K562 (cell line): Measurements from ENCODE around the gene FAM174C. TPM values are rescaled to one million over a fixed set of nuclear protein-coding genes. Genes with fewer than 3 reads are reported as not detected.
A peak's percentile ranks its signal among the peaks of the same experiment; 100 is the strongest.

Experiments used
- ATAC-seq: fragments of 200-7000 bp; cut with Tn5 transposase; 3 replicates; pipeline ENCODE4 v1.9.1; 2020; ENCODE audit warnings: moderate library complexity
- BruUV-seq: library from RNA; stranded (reverse); fragments of 400-500 nt; replicated peaks from 2 replicates; lab custom pipeline; 2021; lab: Mats Ljungman, UMichigan
- CTCF ChIA-PET: fragments of 300-600 bp; formaldehyde crosslinking; extraction: SDS; loops from one replicate; lab custom pipeline; 2021; ENCODE audit warnings: low intra/inter-chr PET ratio; lab: Yijun Ruan, JAX
- POLR2A ChIA-PET: fragments of 300-600, 350-650 bp; sonication (Branson Sonifier 250); formaldehyde crosslinking; extraction: SDS; loops from one replicate; lab custom pipeline; 2021; ENCODE audit warnings: antibody characterized with exemption, inconsistent platforms; lab: Yijun Ruan, JAX
- DNase-seq, 4 experiments: peaks; one replicate each; pipeline versions ENCODE4 v3.0.0 to v3.0.0-alpha.2; 2011 to 2018; ENCODE audit warnings: low spot score in 3 of 4, mixed read lengths in 3 of 4; ENCODE audit errors: extremely low read depth in 1 of 4
- FAIRE-seq: peaks from 2 replicates; lab custom pipeline; 2011; peaks lifted over from hg19 to GRCh38; lab: Jason Lieb, UNC
- H2AFZ ChIP-seq: 2 replicates; pipeline ENCODE4 v1.6.0; 2011; ENCODE audit warnings: low read depth, low read length, control low read depth, inconsistent platforms
- H3K27ac ChIP-seq: fragments of 200-600 bp; 3 replicates; pipeline ENCODE4 v1.8.0; 2011; ENCODE audit warnings: low read depth, mild to moderate bottlenecking, control low read depth, inconsistent platforms, low read length, moderate library complexity, mixed read lengths; ENCODE audit errors: extremely low read depth
- H3K27me3 ChIP-seq, 2 experiments: fragments of 300-600 bp in 1 of 2; 2 replicates in 1 of 2; 3 replicates in 1 of 2; pipeline versions ENCODE4 v1.6.0 to v1.8.0; 2011; ENCODE audit warnings: inconsistent platforms in 2 of 2, low read length in 2 of 2, mild to moderate bottlenecking in 1 of 2, mixed read lengths in 1 of 2, moderate library complexity in 1 of 2; ENCODE audit not compliant: control insufficient read depth in 2 of 2, insufficient read depth in 2 of 2
- H3K36me3 ChIP-seq: fragments of 300-600 bp; 3 replicates; pipeline ENCODE4 v1.8.0; 2011; ENCODE audit warnings: mild to moderate bottlenecking, low read length, inconsistent platforms; ENCODE audit not compliant: control insufficient read depth, insufficient read depth
- H3K4me1 ChIP-seq, 2 experiments: fragments of 200-600 bp in 1 of 2; replicated peaks in 1 of 2; 2 replicates in 1 of 2; 3 replicates in 1 of 2; pipeline versions ENCODE4 v1.5.1 to v1.8.0; 2011; ENCODE audit warnings: inconsistent platforms in 2 of 2, low read length in 2 of 2, mild to moderate bottlenecking in 1 of 2, mixed read lengths in 1 of 2, moderate library complexity in 1 of 2; ENCODE audit not compliant: control insufficient read depth in 2 of 2, insufficient read depth in 2 of 2
- H3K4me2 ChIP-seq: 2 replicates; pipeline ENCODE4 v1.6.1; 2011; ENCODE audit warnings: low read length, control low read depth, inconsistent platforms, mixed read lengths; ENCODE audit not compliant: insufficient read depth
- H3K4me3 ChIP-seq: fragments of 200-600 bp; sonication (generic), shearing (Covaris generic); 2 replicates; pipeline ENCODE4 v1.5.1; 2016; ENCODE audit warnings: control low read depth, inconsistent platforms
- H3K79me2 ChIP-seq: fragments of 200-600 bp; 3 replicates; pipeline ENCODE4 v1.8.0; 2011; ENCODE audit warnings: low read length, inconsistent platforms; ENCODE audit not compliant: control insufficient read depth, insufficient read depth
- H3K9ac ChIP-seq, 2 experiments: 2 replicates each; pipeline versions ENCODE4 v1.6.0 to v1.6.1; 2011; ENCODE audit warnings: low read depth in 2 of 2, low read length in 2 of 2, control low read depth in 1 of 2, inconsistent platforms in 1 of 2, mild to moderate bottlenecking in 1 of 2, mixed read lengths in 1 of 2; ENCODE audit not compliant: insufficient read depth in 1 of 2
- H3K9me1 ChIP-seq: one replicate; pipeline ENCODE4 v1.6.0; 2011; ENCODE audit warnings: inconsistent platforms, mild to moderate bottlenecking, low read length, moderate library complexity; ENCODE audit not compliant: control insufficient read depth, insufficient read depth
- H3K9me3 ChIP-seq: replicated peaks from 2 replicates; pipeline ENCODE4 v1.5.1; 2011; ENCODE audit warnings: low read depth, low read length, inconsistent platforms; ENCODE audit not compliant: control insufficient read depth, insufficient read depth
- H4K20me1 ChIP-seq: replicated peaks from 2 replicates; pipeline ENCODE4 v1.6.1; 2011; ENCODE audit warnings: low read length, inconsistent platforms, mixed read lengths; ENCODE audit not compliant: control insufficient read depth, insufficient read depth
- BACH1 ChIP-seq: fragments of 200-800 bp; sonication (Bioruptor generic); IDR thresholded peaks from 2 replicates; pipeline ENCODE4 v1.6.1; 2016; ENCODE audit warnings: missing genetic modification characterization, missing compliant biosample characterization
- BCOR ChIP-seq: fragments of 450-650 bp; IDR thresholded peaks from 2 replicates; pipeline ENCODE4 v1.6.1; 2016
- GABPB2 ChIP-seq: fragments of 250-450 bp; sonication (Bioruptor Pico); conservative IDR thresholded peaks from 2 replicates; pipeline ENCODE4 v1.5.1; 2021; ENCODE audit warnings: mild to moderate bottlenecking
- HNRNPL ChIP-seq: fragments of 200-400 bp; formaldehyde crosslinking; IDR thresholded peaks from 2 replicates; pipeline ENCODE4 v1.6.1; 2017; ENCODE audit warnings: low read depth, mild to moderate bottlenecking, low read length
- HNRNPLL ChIP-seq: fragments of 200-400 bp; formaldehyde crosslinking; IDR thresholded peaks from 2 replicates; pipeline ENCODE4 v1.6.1; 2017; ENCODE audit warnings: low read length, low read depth, mild to moderate bottlenecking; ENCODE audit not compliant: poor library complexity, severe bottlenecking
- KAT2B ChIP-seq: IDR thresholded peaks from one replicate; pipeline ENCODE4 v1.6.1; 2012; ENCODE audit warnings: low read depth, mild to moderate bottlenecking, control low read depth, inconsistent platforms, low read length, moderate library complexity
- KDM1A ChIP-seq, 2 experiments: fragments of 450-650 bp; IDR thresholded peaks; 2 replicates each; pipeline ENCODE4 v1.6.1; 2016; ENCODE audit warnings: mild to moderate bottlenecking in 2 of 2
- PHF8 ChIP-seq: fragments of 200-600 bp; sonication (generic); IDR thresholded peaks from 2 replicates; pipeline ENCODE4 v1.6.1; 2012; ENCODE audit warnings: mixed run types, mild to moderate bottlenecking, inconsistent platforms, low read length, moderate library complexity, borderline replicate concordance
- RBM25 ChIP-seq: fragments of 200-400 bp; formaldehyde crosslinking; IDR thresholded peaks from 2 replicates; pipeline ENCODE4 v1.6.1; 2018; ENCODE audit warnings: low read length, low read depth, moderate library complexity; ENCODE audit not compliant: severe bottlenecking
- RCOR1 ChIP-seq, 2 experiments: IDR thresholded peaks; 2 replicates each; pipeline ENCODE4 v1.6.1; 2012; ENCODE audit warnings: low read depth in 2 of 2, low read length in 2 of 2, borderline replicate concordance in 1 of 2, improper control_type of control experiment in 1 of 2
- SMARCA4 ChIP-seq: fragments of 450-650 bp; IDR thresholded peaks from 2 replicates; pipeline ENCODE4 v1.6.1; 2016
- SMARCA5 ChIP-seq: fragments of 450-650 bp; IDR thresholded peaks from 2 replicates; pipeline ENCODE4 v1.6.1; 2016
- WHSC1 ChIP-seq: IDR thresholded peaks from one replicate; pipeline ENCODE4 v1.6.1; 2012; ENCODE audit warnings: low read length, control low read depth, inconsistent platforms
- ZNF121 ChIP-seq: sonication (generic); formaldehyde crosslinking; conservative IDR thresholded peaks from 2 replicates; pipeline ENCODE4 v1.8.0; 2022; ENCODE audit warnings: missing genetic modification reagents
- ZNF253 ChIP-seq: fragments of 250-450 bp; sonication (Bioruptor Pico); conservative IDR thresholded peaks from 2 replicates; pipeline ENCODE4 v1.6.1; 2021; ENCODE audit warnings: mild to moderate bottlenecking
- ZNF644 ChIP-seq: fragments of 200-800 bp; sonication (Bioruptor generic); IDR thresholded peaks from 2 replicates; pipeline ENCODE4 v1.6.1; 2016; ENCODE audit warnings: low read depth, missing genetic modification characterization, missing compliant biosample characterization
- ZNF717 ChIP-seq: fragments of 250-450 bp; sonication (Bioruptor Pico); IDR thresholded peaks from 2 replicates; pipeline ENCODE4 v1.5.0; 2021
- ZNF79 ChIP-seq: fragments of 250-450 bp; sonication (Bioruptor Pico); IDR thresholded peaks from 2 replicates; pipeline ENCODE4 v1.4.0; 2020; ENCODE audit warnings: low read depth, mild to moderate bottlenecking, moderate library complexity
- WGBS: fragments of 100-300 bp; shearing (Covaris generic); methylation state at CpG from one replicate; pipeline ENCODE4 v1.1.6; 2016; ENCODE audit warnings: low coverage, mixed read lengths; ENCODE audit not compliant: insufficient coverage; ENCODE audit errors: missing lambda C conversion rate; 5-methylcytosine and 5-hydroxymethylcytosine counted together
- in situ Hi-C: fragments of 300-500 bp; cut with MboI; formaldehyde crosslinking; loops from 4 replicates; pipeline ENCODE4 v1.15.0; 2018; ENCODE audit warnings: inconsistent platforms, mixed read lengths
- intact Hi-C: fragments of 100-400 bp; cut with micrococcal nuclease; formaldehyde crosslinking; loops from 2 replicates; pipeline ENCODE4 v1.14.2; 2022
- polyA plus RNA-seq, 8 experiments: library from polyadenylated mRNA; depleted of rRNA in 4 of 8; stranded (reverse) in 5 of 8; unstranded in 3 of 8; fragments of >200 nt; fragmentation: Nextera tagmentation in 2 of 8; fragmentation: Illumina TruSeq in 1 of 8; extraction: Ambion mirVana in 2 of 8; extraction: Trizol in 1 of 8; gene quantifications; 2 replicates each; pipeline versions ENCODE4 v1.2.1 to v1.2.3, GENCODE V29; 2011 to 2014; ENCODE audit warnings: inconsistent platforms in 1 of 8, missing spikeins in 1 of 8
- total RNA-seq, 7 experiments: library from RNA; depleted of rRNA in 6 of 7; stranded (reverse); fragments of >200 nt in 6 of 7; fragmentation: Illumina TruSeq in 2 of 7; extraction: Trizol in 2 of 7; gene quantifications; 2 replicates each; pipeline versions ENCODE4 v1.2.1 to v1.2.3, GENCODE V29; 2011 to 2021; ENCODE audit warnings: low replicate concordance in 1 of 7
- TF ChIP-seq, protein P1 (sequence below): sonication (generic); formaldehyde crosslinking; IDR thresholded peaks from 2 replicates; pipeline ENCODE4 v1.8.0; 2023; ENCODE audit warnings: mild to moderate bottlenecking, missing genetic modification reagents
- TF ChIP-seq, protein P2 (sequence below): fragments of 250-450 bp; sonication (Bioruptor Pico); IDR thresholded peaks from 2 replicates; pipeline ENCODE4 v1.4.0; 2020; ENCODE audit warnings: borderline replicate concordance
- TF ChIP-seq, protein P3 (sequence below): IDR thresholded peaks from 2 replicates; pipeline ENCODE4 v1.6.1; 2011; ENCODE audit not compliant: insufficient read length; ENCODE audit errors: extremely low read depth

FAM174C gene
- total and polyA plus RNA-seq, 9 of the 15 experiments (the other 6 are each of a cell fraction or from before 2014, with no cell fraction given): 0.66 to 89.6 (median 20.3) TPM

DNA sequence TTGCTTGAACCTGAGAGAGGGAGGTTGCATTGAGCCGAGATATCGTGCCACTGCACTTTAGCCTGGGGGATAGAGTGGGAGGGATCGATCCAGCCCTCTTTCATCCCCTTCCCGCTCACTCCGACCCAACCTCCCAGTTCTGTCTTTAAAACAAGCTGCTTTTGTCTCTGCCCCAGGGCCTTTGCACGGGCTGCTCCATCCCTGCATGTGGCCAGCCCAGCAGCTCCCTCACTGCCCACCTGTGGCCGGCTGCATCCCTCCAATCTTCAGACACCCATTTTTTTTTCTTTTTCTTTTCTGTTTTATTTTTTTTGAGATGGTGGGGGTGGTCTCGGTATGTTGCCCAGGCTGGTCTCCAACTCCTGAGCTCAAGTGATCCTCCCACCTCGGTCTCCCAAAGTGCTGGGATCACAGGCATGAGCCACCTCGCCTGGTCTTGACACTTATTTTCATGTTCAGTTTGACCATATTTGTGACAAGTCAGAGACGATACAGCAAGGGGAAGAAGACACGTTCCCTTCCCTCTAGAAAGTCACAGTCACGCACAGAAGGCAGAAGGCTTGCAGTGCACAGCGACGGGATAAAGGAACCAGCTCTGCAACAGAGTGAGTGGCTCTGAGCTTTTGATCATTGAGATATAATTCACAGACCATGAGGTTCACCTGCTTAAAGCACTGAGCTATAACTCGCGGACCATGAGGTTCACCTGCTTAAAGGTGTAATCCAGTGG lies 42.1 kb downstream of the FAM174C start:
- no TSS peak for BruUV-seq
- Histone ChIP-seq H3K27ac (no peak overlapping the region), H3K36me3 (no peaks in the 10 kb centered on the region), H3K4me3 (no peak overlapping the region), H3K4me2 (no peak overlapping the region), H3K27me3 (no peaks in the 10 kb centered on the region), H2AFZ (no peak overlapping the region), H3K9ac (no peak overlapping the region), H4K20me1 (peaks cover 3% of the 10 kb centered on the region; the same call in 1 of the 2 replicates), H3K79me2 (no peaks in the 10 kb centered on the region), H3K9me1 (no peaks in the 10 kb centered on the region), H3K4me1 (peaks cover 2 to 65% of the 10 kb centered on the region in 2 experiments; a peak in 4 of 5 replicates), H3K9me3 (no peaks in the 10 kb centered on the region)
- in situ Hi-C loops (no loop called here), intact Hi-C loops (loop anchor here (2.0 kb wide), 1 partner anchor 55 kb away; no protein-coding TSS in a partner anchor)
- DNase-seq (no peak), FAIRE-seq (peak; percentile 44), ATAC-seq (no peak)
- ChIA-PET POLR2A (interaction anchor here (0.5 to 1.3 kb wide), 7 partner anchors 8 to 125 kb away, joined by 3 to 5 read pairs (median 4); partner anchors contain the start of gene FAM174C), CTCF (no interaction called here)
- WGBS: 29% methylated on average over 17 of the region's 17 CpGs
- TF ChIP-seq KAT2B (no peak), SMARCA4 (no peak), HNRNPL (no peak), GABPB2 (CRISPR knock-in tag) (no peak), ZNF717 (CRISPR knock-in tag) (no peak), BACH1 (tag) (no peak), BCOR (peak; percentile 85), KDM1A (IDR thresholded peaks at IDR 0.05) (peak; percentile 49 to 57; a peak in 3 of 4 replicates), RBM25 (peak; percentile 94), RCOR1 (IDR thresholded peaks at IDR 0.05; ENCODE audit: borderline replicate concordance in 1 of 2, low read depth in 2 of 2, low read length in 2 of 2) (0 out of 4 replicates have a peak, but pooled peaks of 1 of the 2 experiments have one; percentile 41), ZNF79 (no peak), PHF8 (no peak), WHSC1 (no peak), ZNF121 (CRISPR knock-in tag) (peak; percentile 64; the same call in 1 of the 2 replicates), SMARCA5 (peak; percentile 86; the same call in 1 of the 2 replicates), ZNF644 (tag) (no peak), HNRNPLL (no peak), ZNF253 (CRISPR knock-in tag) (no peak)
- TF ChIP-seq, protein P1, sequence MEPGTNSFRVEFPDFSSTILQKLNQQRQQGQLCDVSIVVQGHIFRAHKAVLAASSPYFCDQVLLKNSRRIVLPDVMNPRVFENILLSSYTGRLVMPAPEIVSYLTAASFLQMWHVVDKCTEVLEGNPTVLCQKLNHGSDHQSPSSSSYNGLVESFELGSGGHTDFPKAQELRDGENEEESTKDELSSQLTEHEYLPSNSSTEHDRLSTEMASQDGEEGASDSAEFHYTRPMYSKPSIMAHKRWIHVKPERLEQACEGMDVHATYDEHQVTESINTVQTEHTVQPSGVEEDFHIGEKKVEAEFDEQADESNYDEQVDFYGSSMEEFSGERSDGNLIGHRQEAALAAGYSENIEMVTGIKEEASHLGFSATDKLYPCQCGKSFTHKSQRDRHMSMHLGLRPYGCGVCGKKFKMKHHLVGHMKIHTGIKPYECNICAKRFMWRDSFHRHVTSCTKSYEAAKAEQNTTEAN (CRISPR knock-in tag): no peak
- TF ChIP-seq, protein P2, sequence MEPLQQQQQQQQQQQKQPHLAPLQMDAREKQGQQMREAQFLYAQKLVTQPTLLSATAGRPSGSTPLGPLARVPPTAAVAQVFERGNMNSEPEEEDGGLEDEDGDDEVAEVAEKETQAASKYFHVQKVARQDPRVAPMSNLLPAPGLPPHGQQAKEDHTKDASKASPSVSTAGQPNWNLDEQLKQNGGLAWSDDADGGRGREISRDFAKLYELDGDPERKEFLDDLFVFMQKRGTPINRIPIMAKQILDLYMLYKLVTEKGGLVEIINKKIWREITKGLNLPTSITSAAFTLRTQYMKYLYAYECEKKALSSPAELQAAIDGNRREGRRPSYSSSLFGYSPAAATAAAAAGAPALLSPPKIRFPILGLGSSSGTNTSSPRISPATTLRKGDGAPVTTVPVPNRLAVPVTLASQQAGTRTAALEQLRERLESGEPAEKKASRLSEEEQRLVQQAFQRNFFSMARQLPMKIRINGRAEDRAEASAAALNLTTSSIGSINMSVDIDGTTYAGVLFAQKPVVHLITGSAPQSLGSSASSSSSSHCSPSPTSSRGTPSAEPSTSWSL (CRISPR knock-in tag): no peak
- TF ChIP-seq, protein P3, sequence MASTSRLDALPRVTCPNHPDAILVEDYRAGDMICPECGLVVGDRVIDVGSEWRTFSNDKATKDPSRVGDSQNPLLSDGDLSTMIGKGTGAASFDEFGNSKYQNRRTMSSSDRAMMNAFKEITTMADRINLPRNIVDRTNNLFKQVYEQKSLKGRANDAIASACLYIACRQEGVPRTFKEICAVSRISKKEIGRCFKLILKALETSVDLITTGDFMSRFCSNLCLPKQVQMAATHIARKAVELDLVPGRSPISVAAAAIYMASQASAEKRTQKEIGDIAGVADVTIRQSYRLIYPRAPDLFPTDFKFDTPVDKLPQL: no peak
